ENCODE measurements around the gene KCNA5.

DNA sequence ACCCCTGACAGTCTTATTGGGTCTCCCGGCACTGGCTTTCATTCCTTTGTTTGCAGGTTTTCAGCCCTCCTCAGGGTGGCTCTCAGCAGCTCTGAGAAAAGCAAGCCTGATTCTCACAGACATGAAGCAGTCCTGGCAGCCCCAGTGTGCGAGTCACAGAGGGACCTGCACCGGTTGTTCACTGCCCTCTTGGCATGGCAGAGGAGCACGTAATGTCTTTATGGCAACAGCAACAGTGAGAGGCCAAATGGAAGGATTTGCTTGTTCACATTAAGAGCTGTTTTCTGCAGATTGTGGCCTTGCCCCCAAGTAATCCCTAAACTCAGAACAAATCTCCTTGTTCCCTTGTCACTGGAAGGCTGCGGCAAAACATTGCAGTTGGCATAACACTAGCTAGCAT is 3.4 kb downstream of the KCNA5 start:
- no peak for TF ChIP-seq CTCF (IDR thresholded peaks at IDR 0.05)
- no peak for TF ChIP-seq POLR2A (IDR thresholded peaks at IDR 0.05)
